H7 (cell line): ENCODE measurements around the gene DOCK7. TPM values are rescaled to one million over a fixed set of nuclear protein-coding genes. Genes with fewer than 3 reads are reported as not detected.
A peak's percentile ranks its signal among the peaks of the same experiment; 100 is the strongest.

ENCODE experiments used
- DNase-seq: peaks from one replicate; pipeline ENCODE4 v3.0.0; 2012
- H3K27me3 ChIP-seq: 2 replicates; pipeline ENCODE4 v1.6.0; 2011; ENCODE audit warnings: mild to moderate bottlenecking, low read length; ENCODE audit not compliant: control insufficient read depth, insufficient read depth
- H3K36me3 ChIP-seq: replicated peaks from 2 replicates; pipeline ENCODE4 v1.5.1; 2011; ENCODE audit warnings: low read length; ENCODE audit not compliant: control insufficient read depth, insufficient read depth
- H3K4me3 ChIP-seq: 2 replicates; pipeline ENCODE4 v1.5.1; 2011; ENCODE audit warnings: low read depth, mild to moderate bottlenecking, control low read depth, low read length, moderate library complexity; ENCODE audit not compliant: insufficient read depth
- total RNA-seq: library from RNA; depleted of rRNA; stranded (reverse); fragments of >200 nt; shearing (Covaris generic); gene quantifications from 2 replicates; pipeline ENCODE4 v1.2.3, GENCODE V29; 2014

DOCK7 gene
- total RNA-seq, 1 experiment from 2014 or later = 40.9 TPM

DNA sequence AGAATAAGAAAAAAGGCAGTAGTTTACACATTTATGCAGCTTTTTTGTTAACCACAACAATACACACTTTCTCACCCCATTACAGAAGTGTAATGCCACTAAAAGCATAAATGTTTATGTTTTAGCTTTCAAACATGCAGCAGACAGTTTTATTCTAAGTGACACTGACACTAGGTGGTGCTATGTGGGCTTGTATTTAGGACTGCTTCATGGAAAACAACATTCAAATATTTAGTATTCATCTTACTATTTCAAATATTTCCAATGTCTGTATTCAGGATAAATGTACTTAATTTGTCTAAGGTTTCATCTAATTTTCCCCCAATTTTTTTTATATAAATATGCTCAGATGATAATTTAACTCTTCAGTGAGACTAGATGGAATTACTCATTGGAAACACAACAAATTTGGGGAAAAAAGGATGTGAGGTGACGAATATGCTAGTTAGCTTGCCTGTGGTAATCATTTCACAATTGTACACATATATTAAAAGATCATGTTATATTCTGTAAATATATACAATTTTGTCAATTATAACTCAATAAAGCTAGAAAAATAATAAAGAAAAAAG, 179.9 kb downstream of the DOCK7 start:
- Histone ChIP-seq H3K27me3 (no peaks in the 10 kb centered on the region), H3K4me3 (no peak overlapping the region), H3K36me3 (no peaks in the 10 kb centered on the region)
- DNase-seq = peak; percentile 13

DNA sequence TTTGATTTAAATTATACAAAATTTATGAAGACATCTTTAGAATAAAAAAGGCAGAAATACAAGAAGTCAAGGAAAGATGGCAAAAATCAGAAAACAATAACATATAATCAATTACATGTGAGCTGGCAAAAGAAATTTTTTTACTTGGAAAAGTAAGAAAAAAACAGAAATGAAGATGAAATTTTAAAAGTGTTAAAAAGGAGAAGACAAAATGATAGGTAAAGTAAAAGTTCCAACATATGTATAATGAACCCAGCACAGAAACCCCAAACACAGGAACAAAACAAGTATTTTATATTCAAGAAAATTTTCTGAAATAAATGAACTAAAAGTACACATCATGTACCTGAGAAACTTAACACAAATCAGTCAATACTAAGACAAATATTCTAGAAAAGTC, 188.0 kb downstream of the DOCK7 start:
- DNase-seq = no peak
- Histone ChIP-seq H3K4me3 (no peak overlapping the region), H3K36me3 (no peaks in the 10 kb centered on the region), H3K27me3 (no peaks in the 10 kb centered on the region)

DNA sequence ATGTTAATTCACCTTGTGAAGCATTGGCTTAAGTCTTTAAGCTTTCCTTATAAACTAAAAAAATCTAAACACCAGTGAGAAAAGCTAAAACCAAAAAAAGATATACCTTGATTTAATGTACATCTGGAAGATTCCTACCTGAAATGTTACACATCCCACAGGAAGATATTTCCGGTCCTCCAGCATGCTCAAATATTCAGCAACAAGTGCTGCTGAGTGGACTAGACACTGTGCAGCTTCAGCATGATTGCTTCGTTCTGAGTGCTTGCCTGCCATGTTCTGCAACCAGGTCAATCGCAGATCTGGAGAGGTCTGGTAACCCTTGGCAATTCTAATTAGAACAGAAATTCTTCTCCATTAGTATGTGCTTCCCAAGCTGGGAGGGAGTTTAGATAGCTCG, 194.0 kb downstream of the DOCK7 start:
- no peaks in the 10 kb centered on the region; the same call in 1 of the 2 replicates for H3K36me3 ChIP-seq
- H3K27me3 ChIP-seq = no peaks in the 10 kb centered on the region
- DNase-seq = no peak
- no peak overlapping the region for H3K4me3 ChIP-seq

DNA sequence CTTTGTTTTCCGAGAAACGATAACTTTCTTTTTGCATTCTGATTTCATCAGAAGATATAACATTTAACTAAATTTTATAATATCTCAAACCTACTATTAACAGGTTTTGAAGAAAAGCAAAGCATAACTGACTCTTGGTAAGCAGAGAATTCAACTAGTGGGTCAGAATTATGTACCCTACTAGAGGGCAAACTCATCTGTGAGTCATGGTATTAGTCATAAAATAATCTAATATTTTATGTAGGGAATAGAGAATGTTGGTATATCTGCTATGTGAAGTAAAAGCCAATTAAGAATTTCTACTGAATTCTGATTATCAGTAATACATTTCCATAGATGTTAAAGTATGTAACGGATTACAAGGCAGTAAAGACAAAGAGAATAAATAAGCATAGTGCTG, 194.5 kb downstream of the DOCK7 start:
- DNase-seq = no peak
- H3K36me3 ChIP-seq = no peaks in the 10 kb centered on the region; the same call in 1 of the 2 replicates
- no peak overlapping the region for H3K4me3 ChIP-seq
- H3K27me3 ChIP-seq = no peaks in the 10 kb centered on the region

DNA sequence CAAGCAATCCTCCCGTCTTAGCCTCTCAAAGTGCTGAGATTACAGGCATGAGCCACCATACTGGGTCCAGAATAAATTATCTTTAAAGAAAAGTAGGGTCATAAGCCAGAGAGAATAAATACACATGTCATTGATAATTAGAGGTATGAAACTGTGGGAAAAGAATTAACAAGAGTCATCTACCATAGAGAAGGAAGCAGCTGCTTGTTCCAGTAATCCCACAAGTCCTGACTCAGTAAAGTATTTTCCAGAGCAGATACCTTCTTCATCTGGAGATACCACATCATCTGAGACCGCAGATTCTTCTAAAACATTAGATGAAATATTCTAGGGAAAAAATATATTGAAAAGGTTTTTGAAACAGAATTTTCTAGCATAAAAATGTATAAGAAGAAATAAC, 195.7 kb downstream of the DOCK7 start:
- no peaks in the 10 kb centered on the region; the same call in 1 of the 2 replicates for H3K36me3 ChIP-seq
- no peak for DNase-seq
- no peak overlapping the region for H3K4me3 ChIP-seq
- H3K27me3 ChIP-seq = no peaks in the 10 kb centered on the region

DNA sequence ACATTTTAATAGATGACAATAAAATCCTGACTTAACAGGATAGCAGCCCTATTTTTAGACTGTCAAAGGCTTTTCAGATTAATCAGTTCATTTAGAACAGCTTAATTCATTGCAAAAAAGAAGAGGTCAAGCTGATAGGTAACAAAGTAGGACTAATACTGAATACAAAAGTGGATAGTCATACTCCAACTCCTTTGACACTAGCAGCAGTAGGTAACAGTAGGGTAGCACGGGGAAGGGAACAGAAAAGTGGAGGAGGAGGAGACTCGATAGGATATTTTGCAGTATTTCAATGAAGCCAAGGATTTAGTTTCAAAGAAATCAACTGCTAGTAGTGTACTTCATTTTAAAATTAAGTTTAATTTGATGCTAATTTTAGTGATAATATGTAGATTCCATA, 200.2 kb downstream of the DOCK7 start:
- Histone ChIP-seq H3K27me3 (no peaks in the 10 kb centered on the region), H3K4me3 (no peak overlapping the region), H3K36me3 (no peaks in the 10 kb centered on the region; the same call in 1 of the 2 replicates)
- DNase-seq = peak; percentile 45

DNA sequence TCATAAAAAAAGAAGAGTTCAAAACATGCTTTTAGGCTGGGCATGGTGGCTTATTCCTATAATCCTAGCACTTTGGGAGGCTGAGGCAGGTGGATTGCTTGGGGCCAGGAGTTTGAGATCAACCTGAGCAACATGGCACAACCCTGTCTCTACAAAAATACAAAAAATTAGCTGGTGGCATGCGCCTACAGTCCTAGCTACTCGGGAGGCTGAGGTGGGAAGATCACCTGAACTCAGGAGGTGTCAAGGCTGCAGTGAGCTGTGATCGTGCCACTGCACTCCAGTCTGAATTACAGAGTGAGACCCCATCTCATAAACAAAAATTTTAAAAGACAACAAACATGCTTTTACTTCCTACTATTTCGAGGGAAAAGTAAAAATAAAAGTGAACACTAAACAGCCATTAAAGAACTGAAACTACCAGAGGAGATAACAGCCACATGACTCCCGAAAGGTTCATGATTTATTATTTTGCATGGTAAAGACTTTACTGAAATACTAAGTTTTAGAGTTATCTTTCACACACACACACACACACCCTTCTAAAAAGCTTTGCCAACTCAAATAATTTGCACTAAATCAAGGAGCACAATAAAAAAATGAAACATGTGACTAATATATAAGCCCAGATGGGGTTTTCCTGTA, 203.2 kb downstream of the DOCK7 start:
- no peak for DNase-seq
- no peaks in the 10 kb centered on the region for H3K36me3 ChIP-seq
- no peak overlapping the region for H3K4me3 ChIP-seq
- no peaks in the 10 kb centered on the region for H3K27me3 ChIP-seq

DNA sequence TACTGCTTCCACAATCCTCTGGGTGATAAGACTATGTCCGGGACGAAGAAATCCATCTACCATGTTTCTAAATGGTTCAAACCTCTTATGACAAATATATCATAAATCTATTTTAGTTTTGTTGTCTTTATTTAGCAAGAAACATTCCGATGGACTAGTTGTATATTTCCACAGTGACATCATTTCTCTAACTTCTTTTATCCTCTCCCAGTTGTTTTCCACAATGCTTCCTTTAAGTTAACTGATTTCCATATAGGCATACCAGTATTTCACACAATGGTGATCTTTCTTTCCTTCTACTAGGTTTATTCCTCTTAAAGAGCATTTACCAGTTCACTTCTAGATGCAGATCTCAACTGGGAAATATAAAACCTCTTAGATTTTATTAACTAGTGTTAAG, 206.5 kb downstream of the DOCK7 start:
- no peaks in the 10 kb centered on the region for H3K27me3 ChIP-seq

DNA sequence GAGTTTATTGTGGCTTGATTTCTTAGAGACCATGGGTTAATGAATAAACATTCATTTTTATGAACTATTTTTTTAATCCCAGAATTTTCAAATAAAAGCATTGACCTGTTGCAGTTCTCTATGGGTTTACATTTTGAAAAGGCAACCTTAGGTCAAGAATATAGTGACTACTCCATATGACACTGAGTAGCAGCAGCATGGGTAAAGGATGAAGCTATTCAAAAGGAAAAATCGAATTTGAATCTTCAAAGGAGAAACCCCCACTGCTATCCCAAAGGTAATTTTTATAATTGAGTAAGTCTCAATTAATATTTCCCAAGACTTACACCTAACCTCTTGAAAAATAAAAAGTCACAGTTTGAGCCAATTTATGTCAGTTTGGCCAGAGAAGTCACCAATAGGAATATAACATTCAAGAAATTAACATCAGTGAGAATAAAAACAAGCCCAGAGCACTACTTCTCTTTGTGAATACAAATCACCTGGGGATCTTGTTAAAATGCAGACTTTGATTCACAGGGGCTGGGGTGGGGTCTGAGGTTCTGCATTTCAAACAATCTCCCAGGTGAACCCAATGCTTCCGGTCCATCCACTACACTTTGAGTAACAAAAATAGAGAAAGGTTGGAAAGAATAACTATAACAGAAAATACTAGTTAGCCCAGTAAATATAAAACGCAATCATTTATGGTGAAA, 211.5 kb downstream of the DOCK7 start:
- DNase-seq = peak; percentile 35
- H3K4me3 ChIP-seq = no peak overlapping the region
- H3K27me3 ChIP-seq = no peaks in the 10 kb centered on the region
- peaks cover 2% of the 10 kb centered on the region for H3K36me3 ChIP-seq

More for the DNA sequence above, 206.5 kb downstream of the DOCK7 start:
- Histone ChIP-seq H3K4me3 (no peak overlapping the region), H3K36me3 (no peaks in the 10 kb centered on the region)
- DNase-seq = no peak

DNA sequence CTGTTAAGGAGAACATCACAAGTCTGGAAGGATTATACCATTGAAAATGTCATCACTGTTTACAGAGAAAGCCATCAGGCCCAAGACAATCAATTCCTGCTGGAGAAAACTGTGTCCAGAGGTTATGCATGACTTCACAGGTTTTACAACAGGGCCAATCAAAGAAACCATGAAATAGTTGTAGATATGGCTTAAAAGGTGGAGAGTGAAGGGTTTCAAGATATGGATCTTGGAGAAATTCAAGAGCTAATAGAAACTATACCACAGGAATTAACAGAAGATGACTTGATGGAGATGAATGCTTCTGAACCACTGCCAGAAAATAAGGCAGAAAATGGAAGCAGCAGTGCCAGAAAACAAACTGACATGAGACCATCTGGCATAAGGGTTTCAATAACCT, 221.1 kb downstream of the DOCK7 start:
- Histone ChIP-seq H3K36me3 (no peaks in the 10 kb centered on the region), H3K27me3 (no peaks in the 10 kb centered on the region), H3K4me3 (no peak overlapping the region)
- no peak for DNase-seq

DNA sequence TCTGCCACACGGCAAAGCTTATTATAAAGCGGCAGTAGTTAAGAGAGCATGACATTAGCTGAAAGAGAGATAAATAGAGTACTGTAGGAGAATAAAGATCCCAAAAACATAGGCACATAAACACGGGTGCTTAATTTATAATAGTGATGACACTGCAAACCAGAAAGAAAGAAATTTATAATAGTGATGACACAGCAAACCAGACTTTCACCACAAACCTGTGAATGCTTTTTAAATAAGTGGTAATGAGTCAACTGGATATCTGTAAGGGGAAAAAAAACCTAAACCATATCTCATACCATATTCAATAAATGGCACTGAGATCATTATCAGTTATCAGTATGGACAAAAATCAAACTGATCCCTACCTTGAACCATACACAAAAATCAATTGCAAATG, 225.8 kb downstream of the DOCK7 start:
- DNase-seq = no peak
- Histone ChIP-seq H3K27me3 (no peaks in the 10 kb centered on the region), H3K36me3 (no peaks in the 10 kb centered on the region), H3K4me3 (no peak overlapping the region)

DNA sequence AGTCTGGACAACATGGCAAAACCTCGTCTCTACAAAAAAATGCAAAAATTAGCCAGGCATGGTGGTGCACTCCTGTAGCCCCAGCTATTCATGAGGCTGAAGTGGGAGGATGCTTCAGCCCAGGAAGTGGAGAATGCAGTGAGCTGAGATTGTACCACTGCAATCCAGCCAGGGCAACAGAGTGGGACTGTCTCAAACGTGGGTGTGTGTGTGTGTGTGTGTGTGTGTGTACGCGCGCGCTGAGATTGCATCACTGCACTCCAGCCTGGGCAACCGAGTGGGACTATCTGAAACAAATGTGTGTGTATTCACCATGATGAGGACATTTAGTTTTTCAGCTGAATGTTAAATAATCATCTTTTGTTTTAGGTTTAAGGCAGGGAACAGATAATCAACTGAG, 230.2 kb downstream of the DOCK7 start:
- Histone ChIP-seq H3K36me3 (peaks cover 1% of the 10 kb centered on the region; the same call in 1 of the 2 replicates), H3K4me3 (no peak overlapping the region), H3K27me3 (no peaks in the 10 kb centered on the region)
- DNase-seq = no peak

DNA sequence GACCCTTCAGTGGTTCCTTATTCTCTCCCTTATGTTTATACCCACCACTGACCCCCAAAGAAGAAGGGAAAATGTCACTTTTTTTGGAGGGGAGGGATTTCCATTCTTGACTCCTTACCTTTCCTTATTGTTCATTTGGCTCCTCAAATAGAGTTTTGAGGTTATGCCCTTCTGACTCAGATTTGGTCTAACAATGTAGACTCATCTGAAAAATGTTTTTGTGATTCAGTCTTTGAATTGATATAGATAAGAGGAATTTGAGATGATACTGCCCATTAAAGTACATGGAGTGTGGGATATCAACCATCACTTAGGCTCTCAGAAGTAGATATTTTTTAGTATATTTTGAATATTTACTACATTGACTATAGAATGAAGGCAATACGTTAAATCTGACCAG, 235.2 kb downstream of the DOCK7 start:
- no peak overlapping the region for H3K4me3 ChIP-seq
- DNase-seq = no peak
- H3K27me3 ChIP-seq = no peaks in the 10 kb centered on the region
- H3K36me3 ChIP-seq = peaks cover 12% of the 10 kb centered on the region

DNA sequence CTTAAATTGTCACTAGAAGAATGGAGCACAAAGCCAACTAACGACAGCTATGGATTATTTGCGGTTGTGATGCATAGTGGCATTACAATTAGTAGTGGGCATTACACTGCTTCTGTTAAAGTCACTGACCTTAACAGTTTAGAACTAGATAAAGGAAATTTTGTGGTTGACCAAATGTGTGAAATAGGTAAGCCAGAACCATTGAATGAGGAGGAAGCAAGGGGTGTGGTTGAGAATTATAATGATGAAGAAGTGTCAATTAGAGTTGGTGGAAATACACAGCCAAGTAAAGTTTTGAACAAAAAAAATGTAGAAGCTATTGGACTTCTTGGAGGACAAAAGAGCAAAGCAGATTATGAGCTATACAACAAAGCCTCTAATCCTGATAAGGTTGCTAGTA, 237.9 kb downstream of the DOCK7 start:
- DNase-seq = no peak
- H3K4me3 ChIP-seq = no peak overlapping the region
- peaks cover 14% of the 10 kb centered on the region for H3K36me3 ChIP-seq
- no peaks in the 10 kb centered on the region for H3K27me3 ChIP-seq

DNA sequence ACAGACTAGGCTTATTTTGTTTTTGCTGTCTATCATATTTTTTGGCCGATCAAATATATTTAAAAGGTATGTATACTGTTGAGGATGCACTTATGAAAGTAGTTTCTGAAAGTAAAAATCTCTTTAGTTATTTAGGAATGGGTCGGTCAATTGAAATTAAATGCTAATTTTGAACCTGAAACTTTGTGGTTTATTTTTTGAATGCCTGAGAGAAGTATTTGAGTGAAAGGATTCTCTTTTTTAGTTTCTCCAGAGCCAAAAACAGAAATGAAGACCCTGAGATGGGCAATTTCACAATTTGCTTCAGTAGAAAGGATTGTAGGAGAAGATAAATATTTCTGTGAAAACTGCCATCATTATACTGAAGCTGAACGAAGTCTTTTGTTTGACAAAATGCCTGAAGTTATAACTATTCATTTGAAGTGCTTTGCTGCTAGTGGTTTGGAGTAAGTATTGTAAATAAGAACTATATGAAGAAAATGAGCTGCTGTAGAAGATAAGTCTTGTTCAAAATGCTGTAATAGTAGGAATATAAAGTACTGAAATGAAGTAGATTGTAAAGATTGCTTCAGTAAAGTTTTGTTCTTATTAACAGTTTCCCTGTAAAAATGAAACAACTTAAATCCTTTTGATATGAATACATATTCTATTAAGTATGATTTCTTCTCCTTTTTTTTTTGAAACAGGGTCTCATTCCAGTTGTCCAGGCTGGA, 239.8 kb downstream of the DOCK7 start:
- Histone ChIP-seq H3K4me3 (no peak overlapping the region), H3K36me3 (peaks cover 16% of the 10 kb centered on the region), H3K27me3 (no peaks in the 10 kb centered on the region)
- no peak for DNase-seq
